ENCODE data around the gene GHR.

DNA sequence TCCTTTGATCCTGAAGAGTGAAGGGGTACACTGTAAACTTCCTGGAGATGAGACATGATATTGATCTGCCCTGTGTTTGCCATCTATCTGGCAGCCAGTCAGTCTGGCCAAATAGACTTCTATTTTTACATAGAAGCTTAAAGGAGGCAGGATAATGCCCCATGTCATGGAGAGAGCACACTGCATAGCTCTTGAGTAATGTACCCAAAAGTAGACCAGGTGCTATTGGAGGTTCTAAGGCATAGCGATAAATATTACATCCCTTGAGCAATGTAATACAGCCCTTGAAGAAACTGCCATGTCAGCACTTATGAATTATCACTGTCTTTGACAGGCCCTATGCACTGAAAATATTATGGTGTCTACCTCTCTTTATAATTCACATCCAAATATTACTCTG is 131.8 kb downstream of the GHR start:
- TF ChIP-seq, protein P1, sequence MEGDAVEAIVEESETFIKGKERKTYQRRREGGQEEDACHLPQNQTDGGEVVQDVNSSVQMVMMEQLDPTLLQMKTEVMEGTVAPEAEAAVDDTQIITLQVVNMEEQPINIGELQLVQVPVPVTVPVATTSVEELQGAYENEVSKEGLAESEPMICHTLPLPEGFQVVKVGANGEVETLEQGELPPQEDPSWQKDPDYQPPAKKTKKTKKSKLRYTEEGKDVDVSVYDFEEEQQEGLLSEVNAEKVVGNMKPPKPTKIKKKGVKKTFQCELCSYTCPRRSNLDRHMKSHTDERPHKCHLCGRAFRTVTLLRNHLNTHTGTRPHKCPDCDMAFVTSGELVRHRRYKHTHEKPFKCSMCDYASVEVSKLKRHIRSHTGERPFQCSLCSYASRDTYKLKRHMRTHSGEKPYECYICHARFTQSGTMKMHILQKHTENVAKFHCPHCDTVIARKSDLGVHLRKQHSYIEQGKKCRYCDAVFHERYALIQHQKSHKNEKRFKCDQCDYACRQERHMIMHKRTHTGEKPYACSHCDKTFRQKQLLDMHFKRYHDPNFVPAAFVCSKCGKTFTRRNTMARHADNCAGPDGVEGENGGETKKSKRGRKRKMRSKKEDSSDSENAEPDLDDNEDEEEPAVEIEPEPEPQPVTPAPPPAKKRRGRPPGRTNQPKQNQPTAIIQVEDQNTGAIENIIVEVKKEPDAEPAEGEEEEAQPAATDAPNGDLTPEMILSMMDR (IDR thresholded peaks at IDR 0.05), result no peak
- TF ChIP-seq POLR2A (IDR thresholded peaks at IDR 0.05), result no peak
